NCI-H1105 (cell line): ENCODE results near the gene ENOX2.
"Not testable (repeated sequence)": the region's sequence is repeated elsewhere in the genome, so short reads cannot be mapped to it uniquely, and the experiment has no call there.

ENCODE experiments used
- DNase-seq: peaks from one replicate; lab custom pipeline; 2025; lab: John Stamatoyannopoulos, UW

The ENOX2 gene

GRCh38 chrX:130827648-130828047 is 75.4 kb downstream of the ENOX2 start:
- no peak for DNase-seq

- DNase-seq = peak; percentile 63
These were observed 76.8 kb downstream of the ENOX2 start for GRCh38 chrX:130826249-130826648.

GRCh38 chrX:130825525-130825924 is 77.5 kb downstream of the ENOX2 start:
- DNase-seq = no peak

- DNase-seq = not testable (repeated sequence)
These were observed 83.6 kb downstream of the ENOX2 start for GRCh38 chrX:130819367-130819766.

- not testable (repeated sequence) for DNase-seq
These were observed 89.1 kb downstream of the ENOX2 start for GRCh38 chrX:130813932-130814331.

GRCh38 chrX:130810561-130810960 is 92.4 kb downstream of the ENOX2 start:
- DNase-seq = no peak

- DNase-seq = no peak
These were observed 97.1 kb downstream of the ENOX2 start for GRCh38 chrX:130805903-130806302.

GRCh38 chrX:130803537-130803936 is 99.5 kb downstream of the ENOX2 start:
- DNase-seq = no peak

GRCh38 chrX:130801901-130802300 is 101.1 kb downstream of the ENOX2 start:
- DNase-seq = no peak

GRCh38 chrX:130799393-130799792 is 103.6 kb downstream of the ENOX2 start:
- DNase-seq = no peak

GRCh38 chrX:130793975-130794374 is 109.0 kb downstream of the ENOX2 start:
- DNase-seq = no peak

- DNase-seq = not testable (repeated sequence)
These were observed 111.1 kb downstream of the ENOX2 start for GRCh38 chrX:130791870-130792269.

- no peak for DNase-seq
These were observed 113.2 kb downstream of the ENOX2 start for GRCh38 chrX:130789793-130790192.

- no peak for DNase-seq
These were observed 114.0 kb downstream of the ENOX2 start for GRCh38 chrX:130788786-130789581.

- DNase-seq = no peak
These were observed 117.0 kb downstream of the ENOX2 start for GRCh38 chrX:130786030-130786429.

GRCh38 chrX:130778773-130779172 is 124.2 kb downstream of the ENOX2 start:
- no peak for DNase-seq

- DNase-seq = no peak
These were observed 127.2 kb downstream of the ENOX2 start for GRCh38 chrX:130775849-130776248.

GRCh38 chrX:130772776-130773143 is 130.2 kb downstream of the ENOX2 start:
- DNase-seq = peak; percentile 70

- no peak for DNase-seq
These were observed 130.8 kb downstream of the ENOX2 start for GRCh38 chrX:130772105-130772775.

- no peak for DNase-seq
These were observed 131.4 kb downstream of the ENOX2 start for GRCh38 chrX:130771648-130772047.

GRCh38 chrX:130771230-130771629 is 131.8 kb downstream of the ENOX2 start:
- DNase-seq = no peak

GRCh38 chrX:130770615-130771014 is 132.4 kb downstream of the ENOX2 start:
- DNase-seq = no peak

- DNase-seq = no peak
These were observed 133.2 kb downstream of the ENOX2 start for GRCh38 chrX:130769835-130770234.

- DNase-seq = no peak
These were observed 144.9 kb downstream of the ENOX2 start for GRCh38 chrX:130758072-130758471.
